B cell (primary cell): Measurements from ENCODE around the gene INTS3. TPM values are rescaled to one million over a fixed set of nuclear protein-coding genes. Genes with fewer than 3 reads are reported as not detected.

Experiments
- ATAC-seq: fragments of 200-7000 bp; cut with Tn5 transposase; one replicate; pipeline ENCODE4 v1.10.0; 2021; ENCODE audit warnings: low read depth, mild to moderate bottlenecking, moderate number of reproducible peaks, moderate library complexity
- CTCF ChIA-PET: fragments of 350-600 bp; sonication (Branson Sonifier 250); formaldehyde crosslinking; loops from one replicate; lab custom pipeline; 2021; ENCODE audit warnings: antibody characterized with exemption, inconsistent platforms; lab: Charles Lee
- POLR2A ChIA-PET: fragments of 350-600 bp; sonication (Branson Sonifier 250); formaldehyde crosslinking; loops from one replicate; lab custom pipeline; 2021; ENCODE audit warnings: antibody characterized with exemption; lab: Charles Lee
- DNase-seq: peaks from one replicate; pipeline ENCODE4 v3.0.0; 2013
- H2AFZ ChIP-seq: 2 replicates; pipeline ENCODE4 v1.6.1; 2012; ENCODE audit warnings: mild to moderate bottlenecking, low read depth, low read length; ENCODE audit not compliant: insufficient read depth, poor library complexity, severe bottlenecking
- H3K27ac ChIP-seq, 2 donors: 1 replicate in 1 of 2; 2 replicates in 1 of 2; pipeline ENCODE4 v1.5.1; 2012 to 2013; ENCODE audit warnings: low read length in 2 of 2, mild to moderate bottlenecking in 2 of 2, moderate library complexity in 1 of 2
- H3K27me3 ChIP-seq, 4 experiments: fragments of 200-600 bp in 1 of 4; sonication (generic) in 1 of 4; replicated peaks in 1 of 4; 1 replicate in 2 of 4; 2 replicates in 2 of 4; pipeline versions ENCODE4 v1.6.1 to v1.7.0; 2013 to 2016; ENCODE audit warnings: low read length in 3 of 4, mild to moderate bottlenecking in 2 of 4, mixed read lengths in 1 of 4, moderate library complexity in 1 of 4; ENCODE audit not compliant: insufficient read depth in 4 of 4, control insufficient read depth in 3 of 4; ENCODE audit errors: control extremely low read depth in 1 of 4
- H3K36me3 ChIP-seq, 2 experiments: replicated peaks in 1 of 2; 1 replicate in 1 of 2; 2 replicates in 1 of 2; pipeline versions ENCODE4 v1.6.1 to v1.7.1; 2013; ENCODE audit warnings: low read length in 1 of 2; ENCODE audit not compliant: insufficient read depth in 2 of 2, control insufficient read depth in 1 of 2; ENCODE audit errors: control extremely low read depth in 1 of 2, extremely low read depth in 1 of 2
- H3K4me1 ChIP-seq, 2 donors: fragments of 200-600 bp in 1 of 2; sonication (generic) in 1 of 2; 1 replicate in 1 of 2; 2 replicates in 1 of 2; pipeline versions ENCODE4 v1.5.1 to v1.6.1; 2013 to 2017; ENCODE audit warnings: low read length in 2 of 2; ENCODE audit not compliant: control insufficient read depth in 2 of 2, insufficient read depth in 2 of 2
- H3K4me2 ChIP-seq: replicated peaks from 2 replicates; pipeline ENCODE3; 2012; ENCODE audit warnings: mild to moderate bottlenecking, low read depth, low read length; ENCODE audit not compliant: poor library complexity, severe bottlenecking
- H3K4me3 ChIP-seq, 5 experiments: fragments of 200-600 bp in 1 of 5; sonication (generic) in 1 of 5; 1 replicate in 3 of 5; 2 replicates in 2 of 5; pipeline versions ENCODE4 v1.5.1 to v1.7.0; 2011 to 2016; ENCODE audit warnings: low read length in 4 of 5, mild to moderate bottlenecking in 4 of 5, low read depth in 2 of 5, control low read depth in 1 of 5, moderate library complexity in 1 of 5; ENCODE audit not compliant: insufficient read depth in 1 of 5; ENCODE audit errors: control extremely low read depth in 1 of 5, extremely low read depth in 1 of 5
- H3K79me2 ChIP-seq: fragments of 200-600 bp; sonication (generic); one replicate; pipeline ENCODE4 v1.6.0; 2016; ENCODE audit warnings: low read length; ENCODE audit not compliant: control insufficient read depth, insufficient read depth
- H3K9ac ChIP-seq: fragments of 200-600 bp; sonication (generic); 2 replicates; pipeline ENCODE4 v1.6.1; 2017; ENCODE audit warnings: mild to moderate bottlenecking, low read length, moderate library complexity
- H3K9me3 ChIP-seq, 3 donors: one replicate each; pipeline versions ENCODE4 v1.6.1 to v1.7.1; 2013; ENCODE audit warnings: low read length in 2 of 3; ENCODE audit not compliant: control insufficient read depth in 2 of 3, insufficient read depth in 1 of 3; ENCODE audit errors: control extremely low read depth in 1 of 3
- H4K20me1 ChIP-seq: 2 replicates; pipeline ENCODE4 v1.6.0; 2012; ENCODE audit warnings: mild to moderate bottlenecking, low read length; ENCODE audit not compliant: insufficient read depth, control insufficient read depth, poor library complexity, severe bottlenecking
- H3K27ac Mint-ChIP-seq: one replicate; pipeline ENCODE4 v1.8.0; 2021; ENCODE audit warnings: mixed read lengths
- H3K27me3 Mint-ChIP-seq: one replicate; pipeline ENCODE4 v1.8.0; 2021; ENCODE audit warnings: mixed read lengths
- H3K4me1 Mint-ChIP-seq: one replicate; pipeline ENCODE4 v1.8.0; 2021; ENCODE audit warnings: mixed read lengths
- H3K4me3 Mint-ChIP-seq: one replicate; pipeline ENCODE4 v1.8.0; 2021; ENCODE audit warnings: mixed read lengths
- H3K9me3 Mint-ChIP-seq: one replicate; pipeline ENCODE4 v1.8.0; 2022; ENCODE audit warnings: mixed read lengths; ENCODE audit not compliant: insufficient read depth
- EZH2 ChIP-seq: IDR thresholded peaks from 2 replicates; pipeline ENCODE4 v1.6.1; 2012; ENCODE audit warnings: borderline replicate concordance, low read depth, mild to moderate bottlenecking, moderate library complexity, low read length; ENCODE audit not compliant: insufficient read depth, poor library complexity, severe bottlenecking
- WGBS: methylation state at CpG from one replicate; pipeline ENCODE4 v1.1.5; 2013; ENCODE audit warnings: missing lambda C conversion rate; ENCODE audit not compliant: insufficient coverage; 5-methylcytosine and 5-hydroxymethylcytosine counted together
- intact Hi-C: fragments of 100-400 bp; cut with micrococcal nuclease; formaldehyde crosslinking; loops from one replicate; pipeline ENCODE4 v1.10.0; 2022
- polyA plus RNA-seq: library from polyadenylated mRNA; depleted of rRNA; stranded (reverse); fragments of >200 nt; gene quantifications from 2 replicates; pipeline ENCODE4 v1.2.3, GENCODE V29; 2012
- total RNA-seq, 2 donors: library from RNA; stranded (reverse); fragments of 120-200 nt in 1 of 2; gene quantifications; 1 replicate in 1 of 2; 2 replicates in 1 of 2; pipeline versions ENCODE4 v1.2.3 to v1.2.4, GENCODE V29; 2013 to 2022
- TF ChIP-seq, protein P1 (sequence below): fragments of 200-600 bp; IDR thresholded peaks from one replicate; pipeline ENCODE4 v1.8.0; 2022; ENCODE audit warnings: antibody characterized with exemption, mild to moderate bottlenecking

INTS3 gene
- total and polyA plus RNA-seq, 2 donors (not counting 1 experiment from before 2014, with no cell fraction given) = 69.1 to 84.1 TPM

DNA sequence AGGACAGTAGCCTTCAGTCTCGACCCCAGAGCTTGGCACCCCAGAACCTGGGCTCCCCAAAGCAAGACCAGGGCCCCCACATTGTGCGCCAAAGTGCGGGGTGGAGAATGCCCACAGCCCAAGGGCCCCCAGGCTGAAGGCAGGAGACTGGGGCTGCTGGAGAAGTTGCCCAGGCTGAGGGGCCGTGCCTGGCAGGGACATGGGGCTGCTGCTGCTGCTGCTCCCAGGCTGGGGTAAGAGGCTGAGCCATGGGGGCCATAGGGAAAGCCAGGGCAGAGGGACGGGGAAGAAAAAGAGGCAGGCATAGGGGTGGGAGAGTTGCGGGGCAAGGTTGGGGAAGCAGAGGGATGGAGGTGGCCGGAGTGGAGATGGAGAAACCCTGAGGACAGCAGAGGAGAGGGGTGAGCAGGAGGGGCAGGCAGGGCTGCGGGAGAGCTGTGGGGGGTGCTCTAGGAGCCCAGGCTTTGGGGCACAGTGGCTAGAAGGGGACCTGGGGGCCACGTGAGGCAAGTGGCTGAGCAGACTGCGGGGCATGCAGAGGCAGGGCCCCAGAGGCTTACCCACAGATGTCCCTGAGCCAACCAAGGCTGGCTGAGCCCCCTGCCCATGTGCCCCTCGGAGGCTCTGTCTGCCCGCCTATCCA, 66.2 kb downstream of the INTS3 start:
- H3K27ac ChIP-seq = no peak overlapping the region
- no peak for TF ChIP-seq EZH2
- TF ChIP-seq, protein P1, sequence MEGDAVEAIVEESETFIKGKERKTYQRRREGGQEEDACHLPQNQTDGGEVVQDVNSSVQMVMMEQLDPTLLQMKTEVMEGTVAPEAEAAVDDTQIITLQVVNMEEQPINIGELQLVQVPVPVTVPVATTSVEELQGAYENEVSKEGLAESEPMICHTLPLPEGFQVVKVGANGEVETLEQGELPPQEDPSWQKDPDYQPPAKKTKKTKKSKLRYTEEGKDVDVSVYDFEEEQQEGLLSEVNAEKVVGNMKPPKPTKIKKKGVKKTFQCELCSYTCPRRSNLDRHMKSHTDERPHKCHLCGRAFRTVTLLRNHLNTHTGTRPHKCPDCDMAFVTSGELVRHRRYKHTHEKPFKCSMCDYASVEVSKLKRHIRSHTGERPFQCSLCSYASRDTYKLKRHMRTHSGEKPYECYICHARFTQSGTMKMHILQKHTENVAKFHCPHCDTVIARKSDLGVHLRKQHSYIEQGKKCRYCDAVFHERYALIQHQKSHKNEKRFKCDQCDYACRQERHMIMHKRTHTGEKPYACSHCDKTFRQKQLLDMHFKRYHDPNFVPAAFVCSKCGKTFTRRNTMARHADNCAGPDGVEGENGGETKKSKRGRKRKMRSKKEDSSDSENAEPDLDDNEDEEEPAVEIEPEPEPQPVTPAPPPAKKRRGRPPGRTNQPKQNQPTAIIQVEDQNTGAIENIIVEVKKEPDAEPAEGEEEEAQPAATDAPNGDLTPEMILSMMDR = no peak
- no peaks in the 10 kb centered on the region for H3K27me3 ChIP-seq
- ChIA-PET CTCF (interaction anchor here (6.6 kb wide), 1 partner anchor 192 kb away, joined by 103 read pairs; the partner anchor contains the start of gene RAB13), POLR2A (interaction anchor here (1.3 kb wide), 1 partner anchor 173 kb away, joined by 3 read pairs; no protein-coding TSS in a partner anchor)
- H3K79me2 ChIP-seq = no peaks in the 10 kb centered on the region
- H3K9me3 Mint-ChIP-seq = no peaks in the 10 kb centered on the region
- H3K27me3 Mint-ChIP-seq = no peaks in the 10 kb centered on the region
- ATAC-seq (no peak), DNase-seq (no peak)
- H4K20me1 ChIP-seq = no peaks in the 10 kb centered on the region
- WGBS = 93% methylated on average over 12 of the region's 12 CpGs
- peaks cover 39% of the 10 kb centered on the region for H3K4me1 Mint-ChIP-seq
- no peak overlapping the region for H3K4me3 ChIP-seq
- H3K36me3 ChIP-seq = no peaks in the 10 kb centered on the region
- H3K4me3 Mint-ChIP-seq = no peak overlapping the region
- no peak overlapping the region for H3K4me2 ChIP-seq
- intact Hi-C loops = loop anchor here (5.0 kb wide), 1 partner anchor 67 kb away; the partner anchor contains the start of gene INTS3
- H3K4me1 ChIP-seq = peaks cover 32 to 46% of the 10 kb centered on the region in 2 donors
- H3K27ac Mint-ChIP-seq = peak overlapping the region; percentile 3
- H3K9me3 ChIP-seq = no peaks in the 10 kb centered on the region
- H2AFZ ChIP-seq = no peak overlapping the region
- H3K9ac ChIP-seq = no peak overlapping the region
